Measurements from ENCODE around the gene MAML2. TPM values are rescaled to one million over a fixed set of nuclear protein-coding genes. Genes with fewer than 3 reads are reported as not detected.

The MAML2 gene
- total and polyA plus RNA-seq, 9 of the 15 experiments (the other 6 are each of a cell fraction or from before 2014, with no cell fraction given), result 0.79 to 6.8 (median 4.8) TPM

GRCh38 chr11:96242971-96243647, 99.9 kb downstream of the MAML2 start (continued):
- TF ChIP-seq ZNF655 (CRISPR knock-in tag; IDR thresholded peaks at IDR 0.05) (no peak), ZFP1 (CRISPR knock-in tag; IDR thresholded peaks at IDR 0.05) (no peak), PTTG1 (tag; IDR thresholded peaks at IDR 0.05; ENCODE audit: low read depth) (no peak), PBX2 (CRISPR knock-in tag; IDR thresholded peaks at IDR 0.05; ENCODE audit: low read depth) (no peak), PBX2 (tag; conservative IDR thresholded peaks at IDR 0.05; ENCODE audit: low read depth) (no peak), KDM5B (IDR thresholded peaks at IDR 0.05; ENCODE audit: insufficient replicate concordance, low read depth, low read length) (peak; percentile 55), NBN (IDR thresholded peaks at IDR 0.05; ENCODE audit: low read depth) (peak; percentile 77), ZNF695 (CRISPR knock-in tag; IDR thresholded peaks at IDR 0.05) (no peak), CREB3L1 (IDR thresholded peaks at IDR 0.05; ENCODE audit: borderline replicate concordance, low read depth) (peak; percentile 77; the same call in 1 of the 2 replicates), ZNF146 (CRISPR knock-in tag; IDR thresholded peaks at IDR 0.05; ENCODE audit: unreplicated experiment) (no peak), MECOM (CRISPR knock-in tag; IDR thresholded peaks at IDR 0.05) (0 out of 2 replicates have a peak, but pooled peaks have one; percentile 22), ZNF639 (CRISPR knock-in tag; conservative IDR thresholded peaks at IDR 0.05 in 1 of 2, IDR thresholded peaks at IDR 0.05 in 1 of 2) (0 out of 4 replicates have a peak, but pooled peaks of 1 of the 2 experiments have one; percentile 12), TOE1 (IDR thresholded peaks at IDR 0.05; ENCODE audit: borderline replicate concordance) (0 out of 2 replicates have a peak, but pooled peaks have one; percentile 66), TOE1 (CRISPR knock-in tag; IDR thresholded peaks at IDR 0.05; ENCODE audit: borderline replicate concordance, low read depth) (no peak), SAFB (IDR thresholded peaks at IDR 0.05; ENCODE audit: borderline replicate concordance, low read depth, low read length) (0 out of 2 replicates have a peak, but pooled peaks have one; percentile 26), ZFP91 (CRISPR knock-in tag; IDR thresholded peaks at IDR 0.05) (no peak), NFYB (IDR thresholded peaks at IDR 0.05; ENCODE audit: extremely low read depth, insufficient read length) (peak; percentile 18), HDAC8 (tag; IDR thresholded peaks at IDR 0.05) (no peak)

Data from K562 (cell line).